Breast epithelium (tissue), 4 donors: ENCODE measurements around the gene AFF4. TPM values are rescaled to one million over a fixed set of nuclear protein-coding genes. Genes with fewer than 3 reads are reported as not detected.

Source experiments
- DNase-seq, 2 donors: peaks; one replicate each; pipeline ENCODE4 v3.0.0-alpha.2; 2019; ENCODE audit warnings: low spot score in 2 of 2
- H3K27ac ChIP-seq, 2 donors: fragments of 200-600 bp; sonication (generic) in 1 of 2; one replicate each; pipeline ENCODE4 v1.5.1; 2016 to 2019; ENCODE audit warnings: mild to moderate bottlenecking in 1 of 2
- H3K27me3 ChIP-seq, 2 donors: fragments of 200-600 bp; sonication (generic) in 1 of 2; one replicate each; pipeline versions ENCODE4 v1.5.1 to v1.6.0; 2017 to 2019; ENCODE audit warnings: control low read depth in 1 of 2, mild to moderate bottlenecking in 1 of 2
- H3K36me3 ChIP-seq: fragments of 200-600 bp; one replicate; pipeline ENCODE4 v1.5.1; 2019
- H3K4me1 ChIP-seq, 2 donors: fragments of 200-600 bp; sonication (generic); one replicate each; pipeline ENCODE4 v1.5.1; 2016 to 2019; ENCODE audit warnings: control low read depth in 1 of 2
- H3K4me3 ChIP-seq, 3 donors: fragments of 200-600 bp; sonication (generic); 1 replicate in 2 of 3; 2 replicates in 1 of 3; pipeline ENCODE4 v1.5.1; 2016 to 2019; ENCODE audit warnings: mild to moderate bottlenecking in 3 of 3, moderate library complexity in 2 of 3
- H3K9me3 ChIP-seq, 2 donors: fragments of 200-600 bp; sonication (generic) in 1 of 2; one replicate each; pipeline ENCODE4 v1.5.1; 2016 to 2019; ENCODE audit warnings: control low read depth in 1 of 2
- CTCF ChIP-seq, 3 donors: fragments of 450-650 bp; IDR thresholded peaks; one replicate each; pipeline ENCODE4 v1.5.1; 2016 to 2017; ENCODE audit warnings: antibody characterized with exemption in 3 of 3, mild to moderate bottlenecking in 3 of 3, moderate library complexity in 3 of 3
- POLR2A ChIP-seq: fragments of 450-650 bp; IDR thresholded peaks from one replicate; pipeline ENCODE4 v1.6.1; 2016; ENCODE audit warnings: antibody characterized with exemption, mild to moderate bottlenecking, moderate library complexity
- POLR2AphosphoS5 ChIP-seq, 3 donors: sonication (generic); formaldehyde crosslinking; IDR thresholded peaks; one replicate each; pipeline ENCODE4 v1.6.1; 2017; ENCODE audit warnings: antibody characterized with exemption in 3 of 3
- intact Hi-C: fragments of 100-400 bp; cut with DNase I; formaldehyde crosslinking; loops from one replicate; pipeline ENCODE4 v1.15.1; 2023; ENCODE audit warnings: low total_unique reads
- total RNA-seq, 3 donors: library from RNA; depleted of rRNA; stranded (reverse); fragments of >200 nt; gene quantifications; one replicate each; pipeline ENCODE4 v1.1.0, GENCODE V29; 2016

AFF4 gene
- total RNA-seq, 3 donors from 2014 or later, result 70.2 to 108 (median 75.4) TPM

- TF ChIP-seq CTCF (IDR thresholded peaks at IDR 0.05) (no peak), POLR2A (no peak), POLR2AphosphoS5 (IDR thresholded peaks at IDR 0.05) (no peak)
- Histone ChIP-seq H3K4me1 (no peaks in the 10 kb centered on the region), H3K4me3 (no peak overlapping the region), H3K27me3 (no peaks in the 10 kb centered on the region), H3K36me3 (peaks cover 8% of the 10 kb centered on the region), H3K27ac (no peak overlapping the region), H3K9me3 (no peaks in the 10 kb centered on the region)
- intact Hi-C loops, result no loop called here
- no peak for DNase-seq
Measured at GRCh38 chr5:132898094-132898493, 65.3 kb downstream of the AFF4 start.

GRCh38 chr5:132896685-132897084 lies 66.7 kb downstream of the AFF4 start:
- intact Hi-C loops, result no loop called here
- no peak for TF ChIP-seq POLR2A
- TF ChIP-seq CTCF (IDR thresholded peaks at IDR 0.05), result no peak
- TF ChIP-seq POLR2AphosphoS5 (IDR thresholded peaks at IDR 0.05), result no peak
- H3K27ac ChIP-seq, result no peak overlapping the region
- no peaks in the 10 kb centered on the region for H3K9me3 ChIP-seq
- DNase-seq, result no peak
- peaks cover 8% of the 10 kb centered on the region for H3K36me3 ChIP-seq
- no peak overlapping the region for H3K4me3 ChIP-seq
- H3K27me3 ChIP-seq, result no peaks in the 10 kb centered on the region
- no peaks in the 10 kb centered on the region for H3K4me1 ChIP-seq

- no peak for TF ChIP-seq POLR2AphosphoS5 (IDR thresholded peaks at IDR 0.05)
- TF ChIP-seq POLR2A, result no peak
- TF ChIP-seq CTCF (IDR thresholded peaks at IDR 0.05), result no peak
- H3K36me3 ChIP-seq, result peaks cover 8% of the 10 kb centered on the region
- no peaks in the 10 kb centered on the region for H3K27me3 ChIP-seq
- H3K4me3 ChIP-seq, result no peak overlapping the region
- no peaks in the 10 kb centered on the region for H3K4me1 ChIP-seq
- no peaks in the 10 kb centered on the region for H3K9me3 ChIP-seq
- intact Hi-C loops, result no loop called here
- DNase-seq, result no peak
- no peak overlapping the region for H3K27ac ChIP-seq
Measured at GRCh38 chr5:132895719-132896305, 67.6 kb downstream of the AFF4 start.

- Histone ChIP-seq H3K4me3 (no peak overlapping the region), H3K27me3 (no peaks in the 10 kb centered on the region), H3K27ac (no peak overlapping the region), H3K36me3 (peaks cover 13% of the 10 kb centered on the region), H3K4me1 (no peaks in the 10 kb centered on the region), H3K9me3 (no peaks in the 10 kb centered on the region)
- DNase-seq, result no peak
- TF ChIP-seq POLR2A (no peak), CTCF (IDR thresholded peaks at IDR 0.05) (no peak), POLR2AphosphoS5 (IDR thresholded peaks at IDR 0.05) (no peak)
- intact Hi-C loops, result no loop called here
Measured at GRCh38 chr5:132890817-132891216, 72.6 kb downstream of the AFF4 start.

GRCh38 chr5:132889501-132889900 lies 73.9 kb downstream of the AFF4 start:
- TF ChIP-seq POLR2AphosphoS5 (IDR thresholded peaks at IDR 0.05), result no peak
- TF ChIP-seq CTCF (IDR thresholded peaks at IDR 0.05), result no peak
- TF ChIP-seq POLR2A, result no peak
- Histone ChIP-seq H3K4me3 (no peak overlapping the region), H3K27ac (no peak overlapping the region), H3K36me3 (peaks cover 13% of the 10 kb centered on the region), H3K27me3 (no peaks in the 10 kb centered on the region), H3K4me1 (no peaks in the 10 kb centered on the region), H3K9me3 (no peaks in the 10 kb centered on the region)
- intact Hi-C loops, result no loop called here
- no peak for DNase-seq
